Ovary (tissue), 9 donors: Measurements from ENCODE around the gene SNORC. TPM values are rescaled to one million over a fixed set of nuclear protein-coding genes. Genes with fewer than 3 reads are reported as not detected.

Source experiments
- DNase-seq, 5 donors: peaks; one replicate each; pipeline ENCODE4 v3.0.0-alpha.2; 2019 to 2020
- H3K27ac ChIP-seq, 2 donors: fragments of 200-600 bp; one replicate each; pipeline versions ENCODE4 v1.5.1 to v1.8.0; 2019 to 2022
- H3K27me3 ChIP-seq: fragments of 200-600 bp; one replicate; pipeline ENCODE4 v1.8.0; 2022
- H3K36me3 ChIP-seq: fragments of 200-600 bp; sonication (generic); one replicate; pipeline ENCODE4 v1.5.1; 2019
- H3K4me1 ChIP-seq: one replicate; pipeline ENCODE4 v1.8.1; 2013; ENCODE audit warnings: mild to moderate bottlenecking, moderate library complexity; ENCODE audit not compliant: insufficient read depth
- H3K4me3 ChIP-seq: fragments of 200-600 bp; sonication (generic); one replicate; pipeline ENCODE4 v1.5.1; 2017
- H3K9me3 ChIP-seq, 2 donors: fragments of 200-600 bp in 1 of 2; sonication (generic) in 1 of 2; one replicate each; pipeline versions ENCODE4 v1.5.1 to v1.8.1; 2013 to 2019; ENCODE audit warnings: mild to moderate bottlenecking in 1 of 2, moderate library complexity in 1 of 2
- EP300 ChIP-seq: sonication (generic); formaldehyde crosslinking; IDR thresholded peaks from one replicate; pipeline ENCODE4 v1.6.1; 2017; ENCODE audit warnings: antibody characterized with exemption
- POLR2A ChIP-seq: fragments of 450-650 bp; IDR thresholded peaks from one replicate; pipeline ENCODE4 v1.6.1; 2017; ENCODE audit warnings: antibody characterized with exemption, mild to moderate bottlenecking, moderate library complexity
- WGBS, 3 donors: extraction: QIAGEN DNeasy Blood & Tissue Kit in 1 of 3; methylation state at CpG; one replicate each; pipeline versions ENCODE4 v1.1.5 to v1.1.7; 2013 to 2017; 5-methylcytosine and 5-hydroxymethylcytosine counted together
- intact Hi-C, 4 donors: fragments of 100-400 bp; cut with DNase I; formaldehyde crosslinking; loops; one replicate each; pipeline versions ENCODE4 v1.11.0 to v1.15.1; 2022 to 2023
- polyA plus RNA-seq, 2 donors: library from polyadenylated mRNA; stranded (reverse); fragments of 200-250 nt in 1 of 2; fragments of 350-450 nt in 1 of 2; fragmentation: Illumina TruSeq in 1 of 2; extraction: RNeasy Lipid Tissue Mini Kit (QIAGEN cat#74804) in 1 of 2; gene quantifications; one replicate each; pipeline ENCODE4 v1.2.3, GENCODE V29; 2013 to 2014
- total RNA-seq, 7 donors: library from RNA; depleted of rRNA in 2 of 7; stranded (reverse); fragments of >200 nt in 2 of 7; fragmentation: NEBNext Ultra II Directional in 3 of 7; extraction: Animal tissue kit (Norgen Biotek cat#: 25700) in 3 of 7; gene quantifications; one replicate each; pipeline versions ENCODE4 v1.1.0 to v1.2.4, GENCODE V29; 2016 to 2023
- TF ChIP-seq, protein P1 (sequence below), 3 donors: fragments of 450-650 bp in 2 of 3; fragments of 200-600 bp in 1 of 3; IDR thresholded peaks; one replicate each; pipeline versions ENCODE4 v1.5.1 to v1.8.0; 2016 to 2022; ENCODE audit warnings: antibody characterized with exemption in 3 of 3, mild to moderate bottlenecking in 1 of 3
- donor health status: DM: no; HTN: no; CAD: no; lungs with moderate emphysema.
- donor health status: DM: no; HTN: no; CAD: no.
- donor health status: Bipolar disorder and iron deficiency.
- donor health status: DM: yes; HTN: yes; CAD: no.
- donor health status: DM: no; HTN: no; CAD: no.
- donor health status: DM: yes; HTN: yes; CAD: no.

The SNORC gene
- total and polyA plus RNA-seq, 9 donors = 0.10 to 2.9 (median 1.1) TPM

DNA sequence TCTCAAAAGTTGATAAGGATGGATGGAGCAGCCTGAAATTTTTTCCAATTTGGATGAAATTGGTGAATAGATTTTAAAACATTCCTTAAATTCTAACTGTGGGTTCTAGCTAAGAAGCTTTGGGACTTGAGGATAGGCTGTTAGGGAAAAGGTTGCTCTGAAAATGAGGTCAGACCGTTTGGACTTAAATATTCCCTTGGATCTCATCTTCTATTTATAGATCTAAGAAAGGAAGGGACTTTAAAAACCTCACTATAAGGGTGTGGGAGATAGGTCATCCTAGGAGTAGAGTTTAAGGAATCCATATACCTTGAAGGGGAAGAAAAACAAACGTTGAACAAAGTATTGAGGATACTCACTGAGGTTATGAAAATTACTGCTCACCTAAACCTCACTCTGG, 17.4 kb upstream of the SNORC start:
- Histone ChIP-seq H3K27me3 (no peaks in the 10 kb centered on the region), H3K4me1 (no peaks in the 10 kb centered on the region), H3K9me3 (no peaks in the 10 kb centered on the region), H3K4me3 (no peak overlapping the region), H3K36me3 (no peaks in the 10 kb centered on the region), H3K27ac (no peak overlapping the region)
- WGBS, 3 donors = 51 to 58% (median 58%) methylated on average over 2 of the region's 2 CpGs
- intact Hi-C loops = loop anchor here in 1 of 4 donors (5.0 kb wide), 1 partner anchor 400 kb away; the partner anchor contains the start of gene ATG16L1
- no peak for TF ChIP-seq EP300
- TF ChIP-seq, protein P1, sequence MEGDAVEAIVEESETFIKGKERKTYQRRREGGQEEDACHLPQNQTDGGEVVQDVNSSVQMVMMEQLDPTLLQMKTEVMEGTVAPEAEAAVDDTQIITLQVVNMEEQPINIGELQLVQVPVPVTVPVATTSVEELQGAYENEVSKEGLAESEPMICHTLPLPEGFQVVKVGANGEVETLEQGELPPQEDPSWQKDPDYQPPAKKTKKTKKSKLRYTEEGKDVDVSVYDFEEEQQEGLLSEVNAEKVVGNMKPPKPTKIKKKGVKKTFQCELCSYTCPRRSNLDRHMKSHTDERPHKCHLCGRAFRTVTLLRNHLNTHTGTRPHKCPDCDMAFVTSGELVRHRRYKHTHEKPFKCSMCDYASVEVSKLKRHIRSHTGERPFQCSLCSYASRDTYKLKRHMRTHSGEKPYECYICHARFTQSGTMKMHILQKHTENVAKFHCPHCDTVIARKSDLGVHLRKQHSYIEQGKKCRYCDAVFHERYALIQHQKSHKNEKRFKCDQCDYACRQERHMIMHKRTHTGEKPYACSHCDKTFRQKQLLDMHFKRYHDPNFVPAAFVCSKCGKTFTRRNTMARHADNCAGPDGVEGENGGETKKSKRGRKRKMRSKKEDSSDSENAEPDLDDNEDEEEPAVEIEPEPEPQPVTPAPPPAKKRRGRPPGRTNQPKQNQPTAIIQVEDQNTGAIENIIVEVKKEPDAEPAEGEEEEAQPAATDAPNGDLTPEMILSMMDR (IDR thresholded peaks at IDR 0.05) = no peak
- TF ChIP-seq POLR2A = no peak
- no peak for DNase-seq

DNA sequence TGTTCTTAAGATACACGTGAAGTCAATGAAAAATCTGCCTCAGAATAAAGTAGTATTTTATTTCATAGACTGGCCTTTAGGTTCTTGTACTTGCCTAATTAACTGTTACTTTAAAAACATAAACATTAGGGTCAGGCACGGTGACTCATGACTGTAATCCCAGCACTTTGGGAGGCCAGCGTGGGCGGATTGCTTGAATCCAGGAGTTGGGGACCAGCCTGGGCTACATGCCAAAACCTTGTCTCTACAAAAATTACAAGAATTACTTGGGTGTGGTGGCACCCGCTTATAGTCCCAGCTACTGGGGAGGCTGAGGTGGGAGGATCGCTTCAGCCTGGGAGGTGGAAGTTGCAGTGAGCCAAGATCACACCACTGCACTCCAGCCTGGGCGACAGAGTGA, 16.0 kb upstream of the SNORC start:
- TF ChIP-seq, protein P1 (IDR thresholded peaks at IDR 0.05) = no peak
- no peak for TF ChIP-seq POLR2A
- TF ChIP-seq EP300 = no peak
- no peaks in the 10 kb centered on the region for H3K27me3 ChIP-seq
- WGBS, 3 donors = 30 to 38% (median 36%) methylated on average over 7 of the region's 7 CpGs
- H3K4me3 ChIP-seq = no peak overlapping the region
- no peaks in the 10 kb centered on the region for H3K36me3 ChIP-seq
- peak in 1 of 5 donors; percentile 29 for DNase-seq
- no peak overlapping the region for H3K27ac ChIP-seq
- no peaks in the 10 kb centered on the region for H3K9me3 ChIP-seq
- no peaks in the 10 kb centered on the region for H3K4me1 ChIP-seq
- intact Hi-C loops = loop anchor here in 1 of 4 donors (5.0 kb wide), 1 partner anchor 398 kb away; the partner anchor contains the start of gene ATG16L1

- WGBS, 3 donors = 67 to 80% (median 72%) methylated on average over 4 of the region's 4 CpGs
- Histone ChIP-seq H3K4me3 (no peak overlapping the region), H3K27ac (no peak overlapping the region), H3K27me3 (no peaks in the 10 kb centered on the region), H3K36me3 (no peaks in the 10 kb centered on the region), H3K9me3 (no peaks in the 10 kb centered on the region), H3K4me1 (no peaks in the 10 kb centered on the region)
- intact Hi-C loops = no loop called here
- no peak for TF ChIP-seq POLR2A
- TF ChIP-seq, protein P1 (IDR thresholded peaks at IDR 0.05) = no peak
- TF ChIP-seq EP300 = no peak
- no peak for DNase-seq
Measured at GRCh38 chr2:232857158-232857563, 12.9 kb upstream of the SNORC start.

- H3K4me1 ChIP-seq = no peaks in the 10 kb centered on the region
- no peak overlapping the region for H3K4me3 ChIP-seq
- intact Hi-C loops = no loop called here
- no peak overlapping the region for H3K27ac ChIP-seq
- H3K36me3 ChIP-seq = no peaks in the 10 kb centered on the region
- no peak for TF ChIP-seq POLR2A
- no peak for TF ChIP-seq EP300
- TF ChIP-seq, protein P1 (IDR thresholded peaks at IDR 0.05) = no peak
- no peak for DNase-seq
- 84 to 98% (median 90%) methylated on average over 4 of the region's 4 CpGs for whole genome bisulfite sequencing, 3 donors
- no peaks in the 10 kb centered on the region for H3K27me3 ChIP-seq
- H3K9me3 ChIP-seq = no peaks in the 10 kb centered on the region
Measured at GRCh38 chr2:232859385-232859916, 10.6 kb upstream of the SNORC start.
